GM12878 (cell line): Measurements from ENCODE around the gene C9orf50. TPM values are rescaled to one million over a fixed set of nuclear protein-coding genes. Genes with fewer than 3 reads are reported as not detected.

Source experiments
- ATAC-seq: fragments of 200-7000 bp; cut with Tn5 transposase; 3 replicates; pipeline ENCODE4 v1.9.1; 2020; ENCODE audit warnings: mild to moderate bottlenecking, moderate library complexity
- BruUV-seq: library from RNA; stranded (reverse); fragments of 400-500 nt; replicated peaks from 2 replicates; lab custom pipeline; 2021; lab: Mats Ljungman, UMichigan
- CTCF ChIA-PET: fragments of 300-600 bp; sonication (Branson Sonifier 250); formaldehyde crosslinking; extraction: SDS; loops from one replicate; lab custom pipeline; 2021; ENCODE audit warnings: inconsistent platforms; lab: Yijun Ruan, JAX
- POLR2A ChIA-PET: fragments of 350-600 bp; formaldehyde crosslinking; extraction: SDS; loops from one replicate; lab custom pipeline; 2021; ENCODE audit warnings: inconsistent platforms; lab: Charles Lee
- RAD21 ChIA-PET: fragments of 300-600 bp; sonication (Branson Sonifier 250); formaldehyde crosslinking; loops from one replicate; lab custom pipeline; 2023; ENCODE audit warnings: antibody characterized with exemption; ENCODE audit not compliant: unreplicated experiment; lab: Charles Lee
- SMC1A ChIA-PET: fragments of 300-600 bp; sonication (Branson Sonifier 250); formaldehyde crosslinking; loops from one replicate; lab custom pipeline; 2023; ENCODE audit not compliant: unreplicated experiment, uncharacterized antibody; lab: Charles Lee
- DNase-seq: peaks from one replicate; pipeline ENCODE4 v3.0.0-alpha.2; 2011; ENCODE audit warnings: low read depth, low spot score
- FAIRE-seq: peaks from 3 replicates; lab custom pipeline; 2011; peaks lifted over from hg19 to GRCh38; lab: Jason Lieb, UNC
- H2AFZ ChIP-seq: 2 replicates; pipeline ENCODE4 v1.6.0; 2011; ENCODE audit warnings: low read depth, low read length, control low read depth; ENCODE audit not compliant: control insufficient read depth
- H3K27ac ChIP-seq: 2 replicates; pipeline ENCODE4 v1.5.1; 2011; ENCODE audit warnings: control low read depth; ENCODE audit not compliant: control insufficient read depth, insufficient read depth
- H3K27me3 ChIP-seq, 2 experiments: replicated peaks in 1 of 2; 2 replicates each; pipeline versions ENCODE4 v1.6.0 to v1.6.1; 2011; ENCODE audit warnings: low read length in 1 of 2; ENCODE audit not compliant: control insufficient read depth in 2 of 2, insufficient read depth in 2 of 2
- H3K36me3 ChIP-seq, 2 experiments: 2 replicates each; pipeline ENCODE4 v1.5.1; 2011; ENCODE audit warnings: low read length in 1 of 2; ENCODE audit not compliant: control insufficient read depth in 2 of 2, insufficient read depth in 2 of 2
- H3K4me1 ChIP-seq: 2 replicates; pipeline ENCODE4 v1.6.1; 2011; ENCODE audit warnings: mild to moderate bottlenecking, low read length, moderate library complexity, mixed read lengths; ENCODE audit not compliant: control insufficient read depth, insufficient read depth
- H3K4me2 ChIP-seq: 2 replicates; pipeline ENCODE4 v1.6.0; 2011; ENCODE audit warnings: control low read depth; ENCODE audit not compliant: control insufficient read depth, insufficient read depth
- H3K4me3 ChIP-seq: fragments of 200-600 bp; sonication (generic); 2 replicates; pipeline ENCODE4 v1.5.1; 2016
- H3K79me2 ChIP-seq: 2 replicates; pipeline ENCODE4 v1.6.0; 2011; ENCODE audit warnings: low read length; ENCODE audit not compliant: control insufficient read depth, insufficient read depth
- H3K9ac ChIP-seq: 2 replicates; pipeline ENCODE4 v1.8.0; 2011; ENCODE audit warnings: low read length, control low read depth, mixed read lengths; ENCODE audit not compliant: control insufficient read depth, insufficient read depth
- H3K9me3 ChIP-seq: replicated peaks from 3 replicates; pipeline ENCODE4 v1.5.1; 2011; ENCODE audit warnings: mild to moderate bottlenecking, low read length; ENCODE audit not compliant: control insufficient read depth, insufficient read depth
- H4K20me1 ChIP-seq: 2 replicates; pipeline ENCODE4 v1.6.0; 2011; ENCODE audit not compliant: control insufficient read depth, insufficient read depth
- ASH2L ChIP-seq: fragments of 300-600, 200-600 bp; sonication (generic); IDR thresholded peaks from 2 replicates; pipeline ENCODE4 v1.6.1; 2017; ENCODE audit warnings: low read depth, mild to moderate bottlenecking, borderline replicate concordance
- BCL11A ChIP-seq: IDR thresholded peaks from 2 replicates; pipeline ENCODE4 v1.6.1; 2011; ENCODE audit warnings: low read depth, low read length
- BRCA1 ChIP-seq: IDR thresholded peaks from 2 replicates; pipeline ENCODE4 v1.6.1; 2011; ENCODE audit warnings: low read depth, low read length, improper control_type of control experiment
- CREB1 ChIP-seq: IDR thresholded peaks from 2 replicates; pipeline ENCODE4 v1.6.1; 2012; ENCODE audit warnings: low read depth, mild to moderate bottlenecking, inconsistent platforms
- ESRRA ChIP-seq: IDR thresholded peaks from 2 replicates; pipeline ENCODE4 v1.6.1; 2012; ENCODE audit warnings: mild to moderate bottlenecking, low read length, improper control_type of control experiment
- FOS ChIP-seq: IDR thresholded peaks from 3 replicates; pipeline ENCODE4 v1.6.1; 2011; ENCODE audit warnings: borderline replicate concordance; ENCODE audit not compliant: insufficient read length; ENCODE audit errors: extremely low read depth
- MTA2 ChIP-seq: fragments of 450-650 bp; IDR thresholded peaks from 2 replicates; pipeline ENCODE4 v1.6.1; 2016; ENCODE audit warnings: low read depth, mild to moderate bottlenecking, moderate library complexity
- NR2C2 ChIP-seq: IDR thresholded peaks from 2 replicates; pipeline ENCODE4 v1.6.1; 2011; ENCODE audit warnings: borderline replicate concordance, low read depth; ENCODE audit not compliant: control insufficient read depth, insufficient read length
- PML ChIP-seq: IDR thresholded peaks from 2 replicates; pipeline ENCODE4 v1.6.1; 2012; ENCODE audit warnings: low read length, inconsistent platforms
- POLR2AphosphoS5 ChIP-seq: IDR thresholded peaks from 2 replicates; pipeline ENCODE4 v1.6.1; 2011; ENCODE audit warnings: mild to moderate bottlenecking, low read length, inconsistent platforms
- SUPT20H ChIP-seq: IDR thresholded peaks from 2 replicates; pipeline ENCODE4 v1.6.1; 2011; ENCODE audit warnings: low read depth, mild to moderate bottlenecking, low read length, moderate library complexity, borderline replicate concordance; ENCODE audit not compliant: control insufficient read depth
- TARDBP ChIP-seq: IDR thresholded peaks from 2 replicates; pipeline ENCODE4 v1.6.1; 2016; ENCODE audit warnings: borderline replicate concordance
- TBL1XR1 ChIP-seq: IDR thresholded peaks from 2 replicates; pipeline ENCODE4 v1.6.1; 2012; ENCODE audit warnings: low read depth, low read length, improper control_type of control experiment
- YY1 ChIP-seq: IDR thresholded peaks from 2 replicates; pipeline ENCODE4 v1.6.1; 2011; ENCODE audit warnings: low read depth, mild to moderate bottlenecking, low read length
- ZNF207 ChIP-seq: fragments of 450-650 bp; IDR thresholded peaks from 2 replicates; pipeline ENCODE4 v1.6.1; 2014; ENCODE audit warnings: antibody characterized with exemption, mild to moderate bottlenecking, borderline replicate concordance
- WGBS: methylation state at CpG from one replicate; pipeline ENCODE4 v1.1.6; 2016; ENCODE audit warnings: low lambda C conversion rate; ENCODE audit not compliant: insufficient replicate concordance, insufficient coverage; ENCODE audit errors: missing lambda C conversion rate; 5-methylcytosine and 5-hydroxymethylcytosine counted together
- in situ Hi-C: fragments of 300-500 bp; cut with MboI; formaldehyde crosslinking; loops from 9 replicates; pipeline ENCODE4 v1.14.3; 2018; ENCODE audit warnings: mixed read lengths
- intact Hi-C: fragments of 100-400 bp; cut with micrococcal nuclease; formaldehyde crosslinking; loops from one replicate; pipeline ENCODE4 v1.14.2; 2022; ENCODE audit not compliant: unreplicated experiment
- polyA plus RNA-seq, 11 experiments: library from polyadenylated mRNA; depleted of rRNA in 4 of 11; unstranded in 6 of 11; stranded (reverse) in 5 of 11; fragments of >200 nt; fragmentation: Nextera tagmentation in 4 of 11; fragmentation: Illumina TruSeq in 1 of 11; extraction: Ambion mirVana in 4 of 11; extraction: Trizol in 1 of 11; gene quantifications; 1 replicate in 1 of 11; 2 replicates in 10 of 11; pipeline versions ENCODE4 v1.2.1 to v1.2.3, GENCODE V29; 2011 to 2016; ENCODE audit warnings: inconsistent platforms in 2 of 11, missing spikeins in 2 of 11, low read depth in 1 of 11
- total RNA-seq, 4 experiments: library from RNA; depleted of rRNA in 3 of 4; stranded (reverse); fragments of >200 nt in 3 of 4; fragmentation: Illumina TruSeq in 1 of 4; extraction: Trizol in 1 of 4; gene quantifications; 2 replicates each; pipeline versions ENCODE4 v1.2.1 to v1.2.3, GENCODE V29; 2013 to 2021
- TF ChIP-seq, protein P1 (sequence below): fragments of 450-650 bp; formaldehyde crosslinking; IDR thresholded peaks from 2 replicates; pipeline ENCODE4 v1.5.0; 2022; ENCODE audit warnings: mild to moderate bottlenecking, missing genetic modification characterization
- TF ChIP-seq, protein P2 (sequence below): fragments of 450-650 bp; IDR thresholded peaks from 2 replicates; pipeline ENCODE4 v1.6.1; 2017; ENCODE audit warnings: mild to moderate bottlenecking, low read depth, inconsistent platforms; ENCODE audit not compliant: poor library complexity, severe bottlenecking

The C9orf50 gene
- total and polyA plus RNA-seq, 10 of the 15 experiments (the other 5 are each of a cell fraction or from before 2014, with no cell fraction given): not detected

DNA sequence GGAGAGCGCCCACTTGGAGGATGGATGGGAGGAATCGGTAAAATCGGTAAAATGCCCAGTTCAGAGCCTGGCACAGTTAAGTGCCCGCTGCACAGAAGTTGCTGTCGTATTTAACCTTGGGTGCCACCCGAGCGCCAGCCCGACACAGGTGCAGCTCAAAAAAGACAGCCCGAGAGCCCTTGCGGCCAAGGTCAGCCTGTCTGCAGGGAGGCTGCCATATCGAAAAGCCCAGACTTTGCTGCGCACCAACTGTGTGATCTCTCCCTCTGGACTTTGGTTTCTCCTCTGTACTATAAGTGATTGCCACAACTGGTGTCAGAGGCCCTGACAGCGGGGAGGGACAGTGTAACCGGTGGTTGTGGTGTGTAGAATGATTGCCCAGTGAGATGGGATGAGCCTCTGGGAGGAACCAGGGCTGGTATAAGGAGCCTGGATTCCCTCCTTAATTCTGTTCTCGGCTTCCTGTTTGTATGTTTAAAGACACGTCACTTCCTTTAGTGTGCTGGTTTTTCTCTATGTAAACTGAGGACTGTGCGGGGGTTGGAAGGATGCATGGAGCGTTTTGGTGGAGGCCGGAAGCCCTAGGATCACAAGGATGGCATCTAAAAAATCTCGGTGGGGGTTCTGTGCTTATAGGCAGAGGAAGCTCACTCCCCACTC lies 5.9 kb upstream of the C9orf50 start:
- no peak for DNase-seq
- Histone ChIP-seq H3K27me3 (no peaks in the 10 kb centered on the region), H3K9ac (peak overlapping the region; percentile 95), H2AFZ (peak overlapping the region; percentile 94), H3K79me2 (peaks cover 54% of the 10 kb centered on the region), H3K4me2 (peak overlapping the region; percentile 74), H3K27ac (peak overlapping the region; percentile 90), H3K36me3 (peaks cover 0 to 3% of the 10 kb centered on the region in 2 experiments; a peak in 3 of 4 replicates), H3K9me3 (no peaks in the 10 kb centered on the region), H3K4me1 (peaks cover 18% of the 10 kb centered on the region), H4K20me1 (no peaks in the 10 kb centered on the region), H3K4me3 (peak overlapping the region; percentile 93)
- intact Hi-C loops (no loop called here), in situ Hi-C loops (no loop called here)
- WGBS: 3% methylated on average over 20 of the region's 20 CpGs
- ChIA-PET SMC1A (interaction anchor here (1.4 to 6.8 kb wide), 6 partner anchors 168 to 495 kb away, joined by 3 to 83 read pairs (median 18); partner anchors contain the start of gene IER5L), POLR2A (interaction anchor here (0.6 to 3.0 kb wide), 2 partner anchors 484 to 487 kb away, joined by 3 to 21 read pairs; no protein-coding TSS in a partner anchor), CTCF (interaction anchor here (0.6 to 5.2 kb wide), 11 partner anchors 9 to 501 kb away, joined by 3 to 194 read pairs (median 3); no protein-coding TSS in a partner anchor), RAD21 (interaction anchor here (0.6 to 6.4 kb wide), 9 partner anchors 13 to 501 kb away, joined by 3 to 130 read pairs (median 7); partner anchors contain the start of gene IER5L)
- no TSS peak for BruUV-seq
- ATAC-seq: peak; percentile 45
- peak; percentile 49 for FAIRE-seq
- TF ChIP-seq CREB1 (peak; percentile 39; the same call in 1 of the 2 replicates), PML (0 out of 2 replicates have a peak, but pooled peaks have one; percentile 20), ZNF207 (no peak), POLR2AphosphoS5 (0 out of 2 replicates have a peak, but pooled peaks have one; percentile 27), ESRRA (peak; percentile 44; the same call in 1 of the 2 replicates), BCL11A (no peak), FOS (no peak), YY1 (0 out of 2 replicates have a peak, but pooled peaks have one; percentile 26), TBL1XR1 (0 out of 2 replicates have a peak, but pooled peaks have one; percentile 16), BRCA1 (no peak), MTA2 (no peak), SUPT20H (no peak), NR2C2 (no peak), ASH2L (no peak), TARDBP (no peak)
- TF ChIP-seq, protein P1, sequence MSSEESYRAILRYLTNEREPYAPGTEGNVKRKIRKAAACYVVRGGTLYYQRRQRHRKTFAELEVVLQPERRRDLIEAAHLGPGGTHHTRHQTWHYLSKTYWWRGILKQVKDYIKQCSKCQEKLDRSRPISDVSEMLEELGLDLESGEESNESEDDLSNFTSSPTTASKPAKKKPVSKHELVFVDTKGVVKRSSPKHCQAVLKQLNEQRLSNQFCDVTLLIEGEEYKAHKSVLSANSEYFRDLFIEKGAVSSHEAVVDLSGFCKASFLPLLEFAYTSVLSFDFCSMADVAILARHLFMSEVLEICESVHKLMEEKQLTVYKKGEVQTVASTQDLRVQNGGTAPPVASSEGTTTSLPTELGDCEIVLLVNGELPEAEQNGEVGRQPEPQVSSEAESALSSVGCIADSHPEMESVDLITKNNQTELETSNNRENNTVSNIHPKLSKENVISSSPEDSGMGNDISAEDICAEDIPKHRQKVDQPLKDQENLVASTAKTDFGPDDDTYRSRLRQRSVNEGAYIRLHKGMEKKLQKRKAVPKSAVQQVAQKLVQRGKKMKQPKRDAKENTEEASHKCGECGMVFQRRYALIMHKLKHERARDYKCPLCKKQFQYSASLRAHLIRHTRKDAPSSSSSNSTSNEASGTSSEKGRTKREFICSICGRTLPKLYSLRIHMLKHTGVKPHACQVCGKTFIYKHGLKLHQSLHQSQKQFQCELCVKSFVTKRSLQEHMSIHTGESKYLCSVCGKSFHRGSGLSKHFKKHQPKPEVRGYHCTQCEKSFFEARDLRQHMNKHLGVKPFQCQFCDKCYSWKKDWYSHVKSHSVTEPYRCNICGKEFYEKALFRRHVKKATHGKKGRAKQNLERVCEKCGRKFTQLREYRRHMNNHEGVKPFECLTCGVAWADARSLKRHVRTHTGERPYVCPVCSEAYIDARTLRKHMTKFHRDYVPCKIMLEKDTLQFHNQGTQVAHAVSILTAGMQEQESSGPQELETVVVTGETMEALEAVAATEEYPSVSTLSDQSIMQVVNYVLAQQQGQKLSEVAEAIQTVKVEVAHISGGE (CRISPR knock-in tag): no peak
- TF ChIP-seq, protein P2, sequence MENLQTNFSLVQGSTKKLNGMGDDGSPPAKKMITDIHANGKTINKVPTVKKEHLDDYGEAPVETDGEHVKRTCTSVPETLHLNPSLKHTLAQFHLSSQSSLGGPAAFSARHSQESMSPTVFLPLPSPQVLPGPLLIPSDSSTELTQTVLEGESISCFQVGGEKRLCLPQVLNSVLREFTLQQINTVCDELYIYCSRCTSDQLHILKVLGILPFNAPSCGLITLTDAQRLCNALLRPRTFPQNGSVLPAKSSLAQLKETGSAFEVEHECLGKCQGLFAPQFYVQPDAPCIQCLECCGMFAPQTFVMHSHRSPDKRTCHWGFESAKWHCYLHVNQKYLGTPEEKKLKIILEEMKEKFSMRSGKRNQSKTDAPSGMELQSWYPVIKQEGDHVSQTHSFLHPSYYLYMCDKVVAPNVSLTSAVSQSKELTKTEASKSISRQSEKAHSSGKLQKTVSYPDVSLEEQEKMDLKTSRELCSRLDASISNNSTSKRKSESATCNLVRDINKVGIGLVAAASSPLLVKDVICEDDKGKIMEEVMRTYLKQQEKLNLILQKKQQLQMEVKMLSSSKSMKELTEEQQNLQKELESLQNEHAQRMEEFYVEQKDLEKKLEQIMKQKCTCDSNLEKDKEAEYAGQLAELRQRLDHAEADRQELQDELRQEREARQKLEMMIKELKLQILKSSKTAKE: peak; percentile 12
